ENCODE measurements around the gene QKI.

DNA sequence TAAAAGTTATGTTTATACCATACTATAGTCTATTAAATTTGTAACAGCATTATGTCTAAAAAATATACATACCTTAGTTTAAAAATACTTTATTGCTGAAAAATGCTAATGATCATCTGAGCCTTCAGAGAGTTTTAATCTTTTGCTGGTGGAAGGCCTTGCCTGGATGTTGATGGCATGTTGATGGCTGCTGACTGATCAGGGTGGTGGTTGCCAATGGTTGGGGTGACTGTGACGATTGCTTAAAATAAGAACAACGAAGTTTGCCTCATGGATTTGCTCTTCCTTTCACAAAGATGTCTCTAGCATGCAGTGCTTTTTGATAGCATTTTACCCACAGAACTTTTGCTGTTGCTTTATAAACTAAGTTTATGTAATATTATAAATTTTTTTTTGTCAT lies 68.6 kb downstream of the QKI start:
- TF ChIP-seq, protein P1, sequence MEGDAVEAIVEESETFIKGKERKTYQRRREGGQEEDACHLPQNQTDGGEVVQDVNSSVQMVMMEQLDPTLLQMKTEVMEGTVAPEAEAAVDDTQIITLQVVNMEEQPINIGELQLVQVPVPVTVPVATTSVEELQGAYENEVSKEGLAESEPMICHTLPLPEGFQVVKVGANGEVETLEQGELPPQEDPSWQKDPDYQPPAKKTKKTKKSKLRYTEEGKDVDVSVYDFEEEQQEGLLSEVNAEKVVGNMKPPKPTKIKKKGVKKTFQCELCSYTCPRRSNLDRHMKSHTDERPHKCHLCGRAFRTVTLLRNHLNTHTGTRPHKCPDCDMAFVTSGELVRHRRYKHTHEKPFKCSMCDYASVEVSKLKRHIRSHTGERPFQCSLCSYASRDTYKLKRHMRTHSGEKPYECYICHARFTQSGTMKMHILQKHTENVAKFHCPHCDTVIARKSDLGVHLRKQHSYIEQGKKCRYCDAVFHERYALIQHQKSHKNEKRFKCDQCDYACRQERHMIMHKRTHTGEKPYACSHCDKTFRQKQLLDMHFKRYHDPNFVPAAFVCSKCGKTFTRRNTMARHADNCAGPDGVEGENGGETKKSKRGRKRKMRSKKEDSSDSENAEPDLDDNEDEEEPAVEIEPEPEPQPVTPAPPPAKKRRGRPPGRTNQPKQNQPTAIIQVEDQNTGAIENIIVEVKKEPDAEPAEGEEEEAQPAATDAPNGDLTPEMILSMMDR (IDR thresholded peaks at IDR 0.05), result no peak
- TF ChIP-seq POLR2A (IDR thresholded peaks at IDR 0.05), result no peak
